Measurements from ENCODE around the gene CTSC. TPM values are rescaled to one million over a fixed set of nuclear protein-coding genes. Genes with fewer than 3 reads are reported as not detected.
A peak's percentile ranks its signal among the peaks of the same experiment; 100 is the strongest.

CTSC gene
- total RNA-seq, 1 donor from 2014 or later = 195 TPM

DNA sequence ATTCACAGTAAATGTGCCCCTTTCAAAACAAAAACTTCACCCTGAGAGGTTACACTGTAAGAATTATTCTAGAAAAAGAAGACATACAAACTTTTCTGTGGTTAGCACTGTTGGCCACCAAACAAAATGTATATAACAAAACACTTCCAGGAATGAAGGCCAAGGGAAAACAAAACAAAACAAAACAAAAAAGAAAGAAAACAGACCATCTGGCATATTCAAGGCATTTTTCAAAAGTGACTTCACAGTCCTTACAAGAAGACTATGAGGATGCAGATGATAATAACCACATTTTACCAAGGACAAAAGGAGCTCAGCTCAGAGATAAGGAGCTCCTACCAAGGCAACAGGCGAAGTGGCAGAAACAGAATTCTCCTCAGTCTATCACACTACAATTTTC is 24.9 kb downstream of the CTSC start:
- no peaks in the 10 kb centered on the region for H3K79me2 ChIP-seq (ENCODE audit: insufficient read depth, low read length)
- Mint-ChIP-seq H3K27ac (ENCODE audit: unreplicated experiment) (no peak overlapping the region), H3K36me3 (ENCODE audit: low read depth, unreplicated experiment) (peaks cover 2% of the 10 kb centered on the region), H3K4me1 (ENCODE audit: low read depth, unreplicated experiment) (peaks cover 9% of the 10 kb centered on the region), H3K27me3 (ENCODE audit: low read depth, unreplicated experiment) (no peaks in the 10 kb centered on the region), H3K4me3 (ENCODE audit: unreplicated experiment) (no peak overlapping the region), H3K9me3 (ENCODE audit: unreplicated experiment) (no peaks in the 10 kb centered on the region)
- H3K27ac ChIP-seq (ENCODE audit: low read depth, low read length) = no peak overlapping the region
- FAIRE-seq = no peak
- H4K20me1 ChIP-seq (ENCODE audit: insufficient read depth, low read length) = no peaks in the 10 kb centered on the region
- H3K36me3 ChIP-seq (ENCODE audit: insufficient read depth, low read length) = no peaks in the 10 kb centered on the region
- H2AFZ ChIP-seq (ENCODE audit: low read depth, low read length) = no peak overlapping the region
- no peaks in the 10 kb centered on the region for H3K27me3 ChIP-seq (ENCODE audit: insufficient read depth, low read length)
- H3K4me1 ChIP-seq (ENCODE audit: insufficient read depth, low read length) = peaks cover 10% of the 10 kb centered on the region
- no peak overlapping the region for H3K9ac ChIP-seq (ENCODE audit: low read length)
- no peak for TF ChIP-seq EZH2 (IDR thresholded peaks at IDR 0.05; ENCODE audit: insufficient read depth, low read length)
- TF ChIP-seq, protein P1, sequence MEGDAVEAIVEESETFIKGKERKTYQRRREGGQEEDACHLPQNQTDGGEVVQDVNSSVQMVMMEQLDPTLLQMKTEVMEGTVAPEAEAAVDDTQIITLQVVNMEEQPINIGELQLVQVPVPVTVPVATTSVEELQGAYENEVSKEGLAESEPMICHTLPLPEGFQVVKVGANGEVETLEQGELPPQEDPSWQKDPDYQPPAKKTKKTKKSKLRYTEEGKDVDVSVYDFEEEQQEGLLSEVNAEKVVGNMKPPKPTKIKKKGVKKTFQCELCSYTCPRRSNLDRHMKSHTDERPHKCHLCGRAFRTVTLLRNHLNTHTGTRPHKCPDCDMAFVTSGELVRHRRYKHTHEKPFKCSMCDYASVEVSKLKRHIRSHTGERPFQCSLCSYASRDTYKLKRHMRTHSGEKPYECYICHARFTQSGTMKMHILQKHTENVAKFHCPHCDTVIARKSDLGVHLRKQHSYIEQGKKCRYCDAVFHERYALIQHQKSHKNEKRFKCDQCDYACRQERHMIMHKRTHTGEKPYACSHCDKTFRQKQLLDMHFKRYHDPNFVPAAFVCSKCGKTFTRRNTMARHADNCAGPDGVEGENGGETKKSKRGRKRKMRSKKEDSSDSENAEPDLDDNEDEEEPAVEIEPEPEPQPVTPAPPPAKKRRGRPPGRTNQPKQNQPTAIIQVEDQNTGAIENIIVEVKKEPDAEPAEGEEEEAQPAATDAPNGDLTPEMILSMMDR (IDR thresholded peaks at IDR 0.05; ENCODE audit: insufficient read depth, low read depth, low read length) = no peak
- no peaks in the 10 kb centered on the region for H3K9me3 ChIP-seq (ENCODE audit: insufficient read depth, low read depth, low read length)
- H3K4me3 ChIP-seq (ENCODE audit: insufficient read depth, low read depth, low read length) = no peak overlapping the region
- peak overlapping the region; percentile 16 for H3K4me2 ChIP-seq (ENCODE audit: low read length)
- DNase-seq (ENCODE audit: low read depth) = peak; percentile 43

DNA sequence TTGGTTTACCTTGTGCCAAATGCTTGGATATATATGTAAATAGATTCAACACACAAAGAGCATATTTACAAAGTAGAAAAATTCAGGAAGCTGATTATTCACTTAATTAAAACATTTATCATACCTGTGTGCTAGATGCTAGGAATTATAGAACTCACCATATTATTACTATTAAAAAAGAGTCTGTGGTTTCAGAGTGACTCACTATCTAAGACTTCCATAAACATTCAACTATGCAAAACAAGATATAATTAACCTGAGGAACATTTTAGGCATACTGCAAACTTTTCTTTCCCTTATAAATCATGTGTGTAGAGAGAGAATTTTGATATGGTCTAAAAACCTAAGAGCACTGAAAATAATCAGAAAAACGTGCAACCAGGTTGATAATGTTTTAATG is 27.3 kb downstream of the CTSC start:
- Mint-ChIP-seq H3K9me3 (ENCODE audit: unreplicated experiment) (peaks cover 4% of the 10 kb centered on the region), H3K27me3 (ENCODE audit: low read depth, unreplicated experiment) (no peaks in the 10 kb centered on the region), H3K36me3 (ENCODE audit: low read depth, unreplicated experiment) (peaks cover 7% of the 10 kb centered on the region), H3K4me1 (ENCODE audit: low read depth, unreplicated experiment) (peaks cover 9% of the 10 kb centered on the region), H3K4me3 (ENCODE audit: unreplicated experiment) (no peak overlapping the region), H3K27ac (ENCODE audit: unreplicated experiment) (no peak overlapping the region)
- TF ChIP-seq, protein P1 (IDR thresholded peaks at IDR 0.05; ENCODE audit: insufficient read depth, low read depth, low read length) = no peak
- no peak for TF ChIP-seq EZH2 (IDR thresholded peaks at IDR 0.05; ENCODE audit: insufficient read depth, low read length)
- Histone ChIP-seq H3K4me3 (ENCODE audit: insufficient read depth, low read depth, low read length) (no peak overlapping the region), H3K9ac (ENCODE audit: low read length) (no peak overlapping the region), H4K20me1 (ENCODE audit: insufficient read depth, low read length) (no peaks in the 10 kb centered on the region), H3K9me3 (ENCODE audit: insufficient read depth, low read depth, low read length) (no peaks in the 10 kb centered on the region), H3K27me3 (ENCODE audit: insufficient read depth, low read length) (no peaks in the 10 kb centered on the region), H2AFZ (ENCODE audit: low read depth, low read length) (no peak overlapping the region), H3K27ac (ENCODE audit: low read depth, low read length) (no peak overlapping the region), H3K79me2 (ENCODE audit: insufficient read depth, low read length) (no peaks in the 10 kb centered on the region), H3K4me1 (ENCODE audit: insufficient read depth, low read length) (peaks cover 10% of the 10 kb centered on the region), H3K36me3 (ENCODE audit: insufficient read depth, low read length) (no peaks in the 10 kb centered on the region), H3K4me2 (ENCODE audit: low read length) (no peak overlapping the region)
- FAIRE-seq (no peak), DNase-seq (ENCODE audit: low read depth) (peak; percentile 57)

GRCh38 chr11:88308576-88308975 is 29.0 kb downstream of the CTSC start:
- FAIRE-seq = no peak
- no peak for TF ChIP-seq EZH2 (IDR thresholded peaks at IDR 0.05; ENCODE audit: insufficient read depth, low read length)
- TF ChIP-seq, protein P1 (IDR thresholded peaks at IDR 0.05; ENCODE audit: insufficient read depth, low read depth, low read length) = no peak
- Histone ChIP-seq H3K4me2 (ENCODE audit: low read length) (no peak overlapping the region), H3K9me3 (ENCODE audit: insufficient read depth, low read depth, low read length) (no peaks in the 10 kb centered on the region), H2AFZ (ENCODE audit: low read depth, low read length) (no peak overlapping the region), H3K27ac (ENCODE audit: low read depth, low read length) (no peak overlapping the region), H3K4me1 (ENCODE audit: insufficient read depth, low read length) (peaks cover 10% of the 10 kb centered on the region), H4K20me1 (ENCODE audit: insufficient read depth, low read length) (no peaks in the 10 kb centered on the region), H3K36me3 (ENCODE audit: insufficient read depth, low read length) (no peaks in the 10 kb centered on the region), H3K9ac (ENCODE audit: low read length) (no peak overlapping the region), H3K79me2 (ENCODE audit: insufficient read depth, low read length) (no peaks in the 10 kb centered on the region), H3K4me3 (ENCODE audit: insufficient read depth, low read depth, low read length) (no peak overlapping the region), H3K27me3 (ENCODE audit: insufficient read depth, low read length) (no peaks in the 10 kb centered on the region)
- Mint-ChIP-seq H3K9me3 (ENCODE audit: unreplicated experiment) (peaks cover 4% of the 10 kb centered on the region), H3K27me3 (ENCODE audit: low read depth, unreplicated experiment) (no peaks in the 10 kb centered on the region), H3K4me3 (ENCODE audit: unreplicated experiment) (no peak overlapping the region), H3K36me3 (ENCODE audit: low read depth, unreplicated experiment) (peaks cover 7% of the 10 kb centered on the region), H3K27ac (ENCODE audit: unreplicated experiment) (no peak overlapping the region), H3K4me1 (ENCODE audit: low read depth, unreplicated experiment) (peaks cover 9% of the 10 kb centered on the region)
- no peak for DNase-seq (ENCODE audit: low read depth)

All from astrocyte (in vitro differentiated cells and primary cell).